ENCODE data around the gene GRIK4.

- TF ChIP-seq EZH2 (IDR thresholded peaks at IDR 0.05) (no peak), CTCF (IDR thresholded peaks at IDR 0.05) (no peak), EZH2phosphoT487 (IDR thresholded peaks at IDR 0.05) (no peak)
Observed at GRCh38 chr11:120835601-120836228, 324.2 kb downstream of the GRIK4 start.
